A673 (cell line): Measurements from ENCODE around the gene USP22.

Experiments used
- EZH2 ChIP-seq: fragments of 200-600 bp; sonication (generic); IDR thresholded peaks from 2 replicates; pipeline ENCODE4 v1.6.1; 2017; ENCODE audit warnings: borderline replicate concordance, low read depth, mild to moderate bottlenecking, mixed read lengths, antibody characterized with exemption, low read length; ENCODE audit not compliant: poor library complexity, severe bottlenecking
- TF ChIP-seq, protein P1 (sequence below): fragments of 300-800, 200-600 bp; sonication (generic); conservative IDR thresholded peaks from 2 replicates; pipeline ENCODE4 v1.5.1; 2017; ENCODE audit warnings: low read depth, mild to moderate bottlenecking, antibody characterized with exemption, low read length, moderate library complexity, mixed read lengths

DNA sequence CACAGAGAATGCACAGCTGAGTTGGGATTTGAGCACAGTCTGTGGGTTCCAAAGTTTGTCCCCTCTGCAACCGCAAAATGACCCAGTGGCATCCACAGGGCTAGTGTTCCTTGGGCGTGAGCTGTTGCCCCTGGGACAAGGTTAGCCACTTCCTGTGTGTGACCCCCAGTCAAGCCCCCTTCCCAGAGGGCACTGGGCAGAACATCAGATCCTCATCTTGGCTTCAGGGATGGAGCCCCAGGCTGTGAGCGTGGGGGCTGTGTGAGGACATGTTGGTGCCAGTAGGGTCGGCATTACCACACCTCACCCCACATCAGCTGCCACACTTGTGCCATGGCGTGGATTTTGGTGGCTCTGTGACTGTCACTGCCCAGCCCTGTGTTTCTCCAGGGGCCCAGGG lies 55.3 kb downstream of the USP22 start:
- TF ChIP-seq, protein P1, sequence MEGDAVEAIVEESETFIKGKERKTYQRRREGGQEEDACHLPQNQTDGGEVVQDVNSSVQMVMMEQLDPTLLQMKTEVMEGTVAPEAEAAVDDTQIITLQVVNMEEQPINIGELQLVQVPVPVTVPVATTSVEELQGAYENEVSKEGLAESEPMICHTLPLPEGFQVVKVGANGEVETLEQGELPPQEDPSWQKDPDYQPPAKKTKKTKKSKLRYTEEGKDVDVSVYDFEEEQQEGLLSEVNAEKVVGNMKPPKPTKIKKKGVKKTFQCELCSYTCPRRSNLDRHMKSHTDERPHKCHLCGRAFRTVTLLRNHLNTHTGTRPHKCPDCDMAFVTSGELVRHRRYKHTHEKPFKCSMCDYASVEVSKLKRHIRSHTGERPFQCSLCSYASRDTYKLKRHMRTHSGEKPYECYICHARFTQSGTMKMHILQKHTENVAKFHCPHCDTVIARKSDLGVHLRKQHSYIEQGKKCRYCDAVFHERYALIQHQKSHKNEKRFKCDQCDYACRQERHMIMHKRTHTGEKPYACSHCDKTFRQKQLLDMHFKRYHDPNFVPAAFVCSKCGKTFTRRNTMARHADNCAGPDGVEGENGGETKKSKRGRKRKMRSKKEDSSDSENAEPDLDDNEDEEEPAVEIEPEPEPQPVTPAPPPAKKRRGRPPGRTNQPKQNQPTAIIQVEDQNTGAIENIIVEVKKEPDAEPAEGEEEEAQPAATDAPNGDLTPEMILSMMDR: no peak
- TF ChIP-seq EZH2: no peak
